ENCODE measurements around the gene MVB12B.

DNA sequence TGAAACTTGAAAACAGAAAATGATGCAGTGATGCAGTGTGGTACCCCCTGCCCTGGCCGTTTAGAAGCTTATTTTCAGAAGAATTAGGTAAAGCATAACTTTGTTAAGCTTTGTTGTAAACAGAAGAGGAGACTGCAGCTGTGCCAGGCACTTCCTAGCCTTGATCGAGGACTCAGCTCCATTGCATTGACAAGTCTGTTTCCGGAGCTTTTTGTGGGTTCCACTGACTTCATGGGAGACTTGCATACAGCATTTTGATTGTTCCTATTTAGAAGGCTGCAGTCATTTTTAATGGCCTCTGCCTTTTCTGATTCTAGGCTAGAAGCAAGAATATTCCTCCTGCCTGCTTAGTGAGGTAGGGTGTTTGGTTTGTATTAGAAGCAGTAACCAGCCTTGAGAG, 12.3 kb downstream of the MVB12B start:
- TF ChIP-seq CTCF (IDR thresholded peaks at IDR 0.05) (no peak), ZFX (IDR thresholded peaks at IDR 0.05; ENCODE audit: borderline replicate concordance) (no peak)

Measured in 22Rv1 (cell line).